SH-SY5Y (cell line): Measurements from ENCODE around the gene ABTB1.

ENCODE experiments used
- GATA2 ChIP-seq: IDR thresholded peaks from 2 replicates; pipeline ENCODE4 v1.6.1; 2011; ENCODE audit warnings: mild to moderate bottlenecking, low read depth, low read length
- GATA3 ChIP-seq: IDR thresholded peaks from 2 replicates; pipeline ENCODE4 v1.6.1; 2011; ENCODE audit warnings: low read depth, mild to moderate bottlenecking, low read length, moderate library complexity

ABTB1 gene

GRCh38 chr3:127673191-127674100 lies 694 bp downstream of the ABTB1 start:
- TF ChIP-seq GATA2 (no peak; the same call in 1 of the 2 replicates), GATA3 (no peak)

DNA sequence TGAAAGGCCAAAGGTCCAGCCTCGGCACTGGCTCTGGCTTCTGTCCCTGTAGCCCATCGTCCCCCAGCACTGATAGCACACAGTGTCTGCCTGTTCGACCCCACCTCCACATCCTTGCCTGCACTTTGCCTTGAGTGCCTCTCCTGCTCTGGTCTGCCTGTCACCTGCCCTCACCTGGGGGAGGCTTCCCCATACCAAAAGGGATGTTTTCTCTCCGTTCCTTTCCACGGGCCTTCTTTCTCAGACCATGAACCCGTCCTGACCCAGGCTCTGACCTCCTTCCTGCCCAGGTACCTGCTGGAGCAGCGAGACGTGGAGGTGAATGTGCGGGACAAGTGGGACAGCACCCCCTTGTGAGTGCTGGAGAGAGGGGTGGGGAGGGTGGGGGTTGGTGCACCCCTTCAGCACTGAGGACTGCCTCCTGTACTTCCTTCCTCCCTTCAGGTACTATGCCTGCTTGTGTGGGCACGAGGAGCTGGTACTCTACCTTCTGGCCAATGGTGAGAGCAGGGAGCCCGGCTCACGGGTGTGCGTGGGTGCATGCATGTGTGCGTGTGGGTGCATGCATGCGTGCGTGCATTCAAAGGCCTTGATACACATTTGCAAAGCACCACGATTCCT lies 1.5 kb downstream of the ABTB1 start:
- TF ChIP-seq GATA2 (no peak), GATA3 (no peak)

- TF ChIP-seq GATA3 = no peak
- TF ChIP-seq GATA2 = no peak
Observed at GRCh38 chr3:127674790-127675189, 2.0 kb downstream of the ABTB1 start.

- no peak for TF ChIP-seq GATA2
- no peak for TF ChIP-seq GATA3
Observed at GRCh38 chr3:127675651-127676391, 3.1 kb downstream of the ABTB1 start.

DNA sequence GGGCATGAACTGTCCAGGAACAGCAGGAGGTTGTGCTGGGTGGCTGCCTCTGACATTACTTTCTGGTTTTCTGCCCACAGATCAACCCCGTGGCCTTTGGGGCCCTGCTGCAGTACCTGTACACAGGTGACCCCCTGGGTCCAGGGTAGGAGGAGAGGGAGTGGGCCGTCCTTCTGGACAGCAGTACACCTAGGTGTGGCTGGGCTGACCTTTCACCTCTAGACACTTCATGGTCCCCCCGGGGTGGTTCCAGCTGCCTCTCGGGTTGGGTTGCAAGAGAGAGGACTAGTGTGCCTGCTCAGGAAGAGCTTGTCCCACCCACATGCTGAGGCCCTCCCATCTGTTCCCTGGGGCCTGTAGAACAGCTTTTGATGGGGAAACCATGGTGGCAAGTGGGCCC lies 3.7 kb downstream of the ABTB1 start:
- TF ChIP-seq GATA3 (no peak), GATA2 (no peak)

DNA sequence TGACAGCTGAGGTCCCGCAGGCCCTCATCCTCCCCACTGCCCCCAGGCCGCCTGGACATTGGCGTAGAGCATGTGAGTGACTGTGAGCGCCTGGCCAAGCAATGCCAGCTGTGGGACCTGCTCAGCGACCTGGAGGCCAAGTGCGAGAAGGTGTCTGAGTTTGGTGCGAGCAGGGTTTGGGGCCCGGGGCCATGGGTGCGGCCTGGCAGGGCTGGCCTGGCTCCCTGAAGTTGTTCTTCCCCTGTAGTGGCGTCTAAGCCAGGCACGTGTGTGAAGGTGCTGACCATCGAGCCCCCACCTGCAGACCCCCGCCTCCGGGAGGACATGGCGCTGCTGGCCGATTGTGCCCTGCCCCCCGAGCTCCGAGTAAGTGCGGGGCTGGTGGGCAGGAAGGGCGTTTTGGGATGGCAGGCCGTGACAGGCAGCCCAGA lies 4.2 kb downstream of the ABTB1 start:
- TF ChIP-seq GATA3 (no peak), GATA2 (no peak)

- TF ChIP-seq GATA2 = no peak
- TF ChIP-seq GATA3 = no peak
Observed at GRCh38 chr3:127677541-127678314, 5.0 kb downstream of the ABTB1 start.

- no peak for TF ChIP-seq GATA3
Observed at GRCh38 chr3:127678315-127678599, 5.5 kb downstream of the ABTB1 start.

GRCh38 chr3:127678611-127679533 lies 6.1 kb downstream of the ABTB1 start:
- TF ChIP-seq GATA2 (no peak), GATA3 (no peak)

DNA sequence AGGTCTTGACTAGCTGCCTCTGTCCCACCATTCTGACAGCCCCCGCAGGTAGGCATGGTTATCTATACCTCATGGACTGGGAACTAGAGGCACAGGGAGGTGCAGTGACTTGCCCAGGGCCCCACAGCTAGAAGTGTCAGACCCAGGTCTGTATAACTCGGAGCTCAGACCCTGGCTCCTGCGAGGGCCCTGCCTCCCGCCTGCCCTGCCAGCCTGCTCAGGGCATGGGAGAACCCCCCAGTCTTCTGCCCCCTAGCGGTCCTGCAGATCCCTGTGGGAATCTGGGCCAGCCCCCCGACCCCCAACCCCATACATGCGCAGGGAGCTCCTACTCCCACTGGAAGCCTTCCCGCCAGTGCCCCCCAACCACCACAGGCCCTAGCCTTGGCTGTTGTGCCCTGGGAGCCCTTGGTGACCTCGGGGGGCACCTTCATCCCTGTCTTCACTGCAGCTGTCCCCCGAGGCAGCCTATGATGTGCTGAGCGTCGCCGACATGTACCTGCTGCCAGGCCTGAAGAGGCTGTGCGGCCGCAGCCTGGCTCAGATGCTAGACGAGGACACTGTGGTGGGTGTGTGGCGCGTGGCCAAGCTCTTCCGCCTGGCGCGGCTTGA lies 6.9 kb downstream of the ABTB1 start:
- TF ChIP-seq GATA3 (no peak), GATA2 (no peak)

DNA sequence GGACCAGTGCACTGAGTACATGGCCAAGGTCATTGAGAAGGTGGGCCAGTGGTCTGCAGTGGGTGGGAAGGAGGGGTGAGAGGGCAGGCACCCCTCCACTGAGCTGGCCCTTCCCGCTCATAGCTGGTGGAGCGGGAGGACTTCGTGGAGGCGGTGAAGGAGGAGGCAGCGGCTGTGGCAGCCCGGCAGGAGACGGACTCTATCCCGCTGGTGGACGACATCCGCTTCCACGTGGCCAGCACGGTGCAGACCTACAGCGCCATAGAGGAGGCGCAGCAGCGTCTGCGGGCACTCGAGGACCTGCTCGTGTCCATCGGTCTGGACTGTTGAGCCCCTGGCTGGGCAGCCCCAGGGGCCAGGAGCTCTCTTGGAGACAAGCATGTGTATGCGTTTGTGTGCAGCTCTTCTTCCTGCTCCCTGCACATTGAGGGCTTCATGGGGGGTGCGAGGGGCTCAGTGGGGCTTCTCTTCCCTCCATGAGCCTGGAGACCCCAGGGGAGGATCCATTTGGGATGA lies 7.5 kb downstream of the ABTB1 start:
- no peak for TF ChIP-seq GATA2
- no peak for TF ChIP-seq GATA3

DNA sequence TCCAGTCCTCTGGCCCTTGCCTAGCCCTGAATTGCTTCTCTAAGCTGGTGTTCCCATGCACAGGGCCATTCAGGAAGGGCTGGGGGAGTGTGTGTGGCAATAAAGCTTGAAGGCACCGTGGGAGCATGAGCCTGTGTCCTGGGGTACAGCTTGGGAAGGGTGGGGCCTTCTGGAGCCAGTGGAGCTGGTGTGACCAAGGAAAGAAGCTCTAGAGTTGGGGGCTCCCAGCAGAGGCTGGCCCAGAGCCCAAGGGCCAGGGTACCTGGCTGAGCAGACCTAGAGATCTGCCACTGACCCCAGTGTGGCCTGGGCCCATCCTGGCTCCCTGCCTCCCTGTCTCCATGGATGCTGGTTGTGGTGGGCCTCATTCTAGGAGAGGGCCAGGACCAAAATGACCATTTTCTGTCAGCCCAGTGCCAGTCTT lies 8.1 kb downstream of the ABTB1 start:
- TF ChIP-seq GATA2 (no peak), GATA3 (no peak)

- no peak for TF ChIP-seq GATA2
- TF ChIP-seq GATA3 = no peak
Observed at GRCh38 chr3:127682561-127682960, 9.8 kb downstream of the ABTB1 start.
